HepG2 (cell line): Measurements from ENCODE around the gene CCT6A. TPM values are rescaled to one million over a fixed set of nuclear protein-coding genes. Genes with fewer than 3 reads are reported as not detected.

ENCODE experiments used
- ARID4A ChIP-seq: sonication (generic); formaldehyde crosslinking; IDR thresholded peaks from 2 replicates; pipeline ENCODE4 v1.5.0; 2020; ENCODE audit warnings: mild to moderate bottlenecking, missing genetic modification reagents, borderline replicate concordance
- GABPB1 ChIP-seq: IDR thresholded peaks from 2 replicates; pipeline ENCODE4 v1.6.1; 2016; ENCODE audit warnings: mild to moderate bottlenecking, missing genetic modification reagents, moderate library complexity, missing compliant biosample characterization
- RFX5 ChIP-seq: IDR thresholded peaks from 2 replicates; pipeline ENCODE4 v1.6.1; 2011; ENCODE audit warnings: low read depth, low read length, improper control_type of control experiment
- SALL1 ChIP-seq: sonication (generic); formaldehyde crosslinking; IDR thresholded peaks from 2 replicates; pipeline ENCODE4 v1.8.0; 2022; ENCODE audit warnings: mild to moderate bottlenecking, missing genetic modification reagents
- SKIL ChIP-seq: sonication (generic); formaldehyde crosslinking; IDR thresholded peaks from 2 replicates; pipeline ENCODE4 v1.8.0; 2022; ENCODE audit warnings: missing genetic modification reagents, mild to moderate bottlenecking, moderate library complexity, borderline replicate concordance
- TEAD3 ChIP-seq: optimal IDR thresholded peaks from 2 replicates; pipeline ENCODE3; 2016; ENCODE audit warnings: borderline replicate concordance
- ZNF652 ChIP-seq: IDR thresholded peaks from 2 replicates; pipeline ENCODE4 v1.6.1; 2016; ENCODE audit warnings: low read depth, borderline replicate concordance
- ZNF687 ChIP-seq: sonication (generic); formaldehyde crosslinking; IDR thresholded peaks from 2 replicates; pipeline ENCODE4 v1.5.1; 2020; ENCODE audit warnings: mild to moderate bottlenecking, missing genetic modification reagents, moderate library complexity
- ZNF710 ChIP-seq: sonication (generic); formaldehyde crosslinking; IDR thresholded peaks from 2 replicates; pipeline ENCODE4 v1.5.0; 2020; ENCODE audit warnings: mild to moderate bottlenecking, missing genetic modification reagents, borderline replicate concordance
- ZNF713 ChIP-seq: sonication (generic); formaldehyde crosslinking; IDR thresholded peaks from 2 replicates; pipeline ENCODE4 v1.4.0; 2020; ENCODE audit warnings: mild to moderate bottlenecking, missing genetic modification reagents
- ZNF768 ChIP-seq: sonication (generic); formaldehyde crosslinking; IDR thresholded peaks from 2 replicates; pipeline ENCODE4 v1.4.0; 2020; ENCODE audit warnings: missing genetic modification reagents
- ZNF800 ChIP-seq: sonication (generic); formaldehyde crosslinking; IDR thresholded peaks from 2 replicates; pipeline ENCODE4 v1.4.0; 2020; ENCODE audit warnings: missing genetic modification reagents
- ZNF816 ChIP-seq: sonication (generic); formaldehyde crosslinking; IDR thresholded peaks from 2 replicates; pipeline ENCODE4 v1.8.0; 2022; ENCODE audit warnings: missing genetic modification reagents, mild to moderate bottlenecking, borderline replicate concordance
- polyA plus RNA-seq, 8 experiments: library from polyadenylated mRNA; depleted of rRNA in 3 of 8; stranded (reverse) in 7 of 8; unstranded in 1 of 8; fragments of >200 nt; fragmentation: Illumina TruSeq in 4 of 8; extraction: Trizol in 4 of 8; gene quantifications; 2 replicates each; pipeline versions ENCODE4 v1.2.1 to v1.2.3, GENCODE V29; 2011 to 2016; ENCODE audit warnings: low read depth in 4 of 8, missing spikeins in 1 of 8, mixed read lengths in 1 of 8; ENCODE audit not compliant: insufficient read depth in 1 of 8
- total RNA-seq, 5 experiments: library from RNA; depleted of rRNA; stranded (reverse); fragments of >200 nt; fragmentation: Illumina TruSeq; extraction: Trizol; gene quantifications; 2 replicates each; pipeline ENCODE4 v1.2.3, GENCODE V29; 2016; ENCODE audit warnings: low read depth in 1 of 5

Gene CCT6A
- total and polyA plus RNA-seq, 2 of the 13 experiments (the other 11 are each of a cell fraction or from before 2014, with no cell fraction given) = 219 to 292 TPM

GRCh38 chr7:56079450-56080185, 28.1 kb downstream of the CCT6A start (continued):
- TF ChIP-seq ZNF710 (CRISPR knock-in tag) = peak; percentile 30; the same call in 1 of the 2 replicates
- TF ChIP-seq ZNF687 (CRISPR knock-in tag) = peak; percentile 82
- TF ChIP-seq SALL1 (CRISPR knock-in tag) = peak; percentile 64; the same call in 1 of the 2 replicates
- peak; percentile 25; the same call in 1 of the 2 replicates for TF ChIP-seq ARID4A (CRISPR knock-in tag)
- no peak for TF ChIP-seq ZNF713 (CRISPR knock-in tag)
- TF ChIP-seq ZNF652 (CRISPR knock-in tag) = no peak
- peak; percentile 33; the same call in 1 of the 2 replicates for TF ChIP-seq GABPB1 (CRISPR knock-in tag)
- no peak for TF ChIP-seq RFX5
- peak; percentile 48; the same call in 1 of the 2 replicates for TF ChIP-seq ZNF768
- TF ChIP-seq ZNF816 (CRISPR knock-in tag) = 0 out of 2 replicates have a peak, but pooled peaks have one; percentile 50
- TF ChIP-seq SKIL = 0 out of 2 replicates have a peak, but pooled peaks have one; percentile 13
- no peak for TF ChIP-seq ZNF800 (CRISPR knock-in tag)
- TF ChIP-seq TEAD3 = peak; percentile 32
